AG09319 (cell line): Measurements from ENCODE around the gene ST8SIA2.

Experiments
- DNase-seq: peaks from one replicate; pipeline ENCODE4 v3.0.0-alpha.2; 2010; ENCODE audit warnings: low read depth; ENCODE audit errors: extremely low read depth
- TF ChIP-seq, protein P1 (sequence below): IDR thresholded peaks from 2 replicates; pipeline ENCODE4 v1.5.1; 2011; ENCODE audit warnings: low read depth, mild to moderate bottlenecking, inconsistent platforms, low read length, moderate library complexity

Gene ST8SIA2

DNA sequence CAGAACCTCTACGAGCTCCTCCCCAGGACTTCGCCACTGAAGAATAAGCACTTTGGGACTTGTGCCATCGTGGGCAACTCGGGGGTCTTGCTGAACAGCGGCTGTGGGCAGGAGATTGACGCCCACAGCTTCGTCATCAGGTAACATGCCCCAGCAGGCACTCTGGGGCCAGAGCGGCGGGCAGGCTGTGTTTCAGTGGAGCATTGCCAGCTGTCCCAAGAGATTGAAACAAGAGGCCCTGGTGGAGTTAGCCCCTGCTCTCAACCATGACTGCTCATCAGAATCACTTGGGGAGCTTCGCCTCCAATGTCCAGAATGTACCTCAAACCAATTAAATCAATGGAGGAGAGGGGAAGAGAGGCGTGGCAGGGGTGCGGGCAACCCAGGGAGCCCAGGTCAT is 44.8 kb downstream of the ST8SIA2 start:
- DNase-seq = no peak
- TF ChIP-seq, protein P1, sequence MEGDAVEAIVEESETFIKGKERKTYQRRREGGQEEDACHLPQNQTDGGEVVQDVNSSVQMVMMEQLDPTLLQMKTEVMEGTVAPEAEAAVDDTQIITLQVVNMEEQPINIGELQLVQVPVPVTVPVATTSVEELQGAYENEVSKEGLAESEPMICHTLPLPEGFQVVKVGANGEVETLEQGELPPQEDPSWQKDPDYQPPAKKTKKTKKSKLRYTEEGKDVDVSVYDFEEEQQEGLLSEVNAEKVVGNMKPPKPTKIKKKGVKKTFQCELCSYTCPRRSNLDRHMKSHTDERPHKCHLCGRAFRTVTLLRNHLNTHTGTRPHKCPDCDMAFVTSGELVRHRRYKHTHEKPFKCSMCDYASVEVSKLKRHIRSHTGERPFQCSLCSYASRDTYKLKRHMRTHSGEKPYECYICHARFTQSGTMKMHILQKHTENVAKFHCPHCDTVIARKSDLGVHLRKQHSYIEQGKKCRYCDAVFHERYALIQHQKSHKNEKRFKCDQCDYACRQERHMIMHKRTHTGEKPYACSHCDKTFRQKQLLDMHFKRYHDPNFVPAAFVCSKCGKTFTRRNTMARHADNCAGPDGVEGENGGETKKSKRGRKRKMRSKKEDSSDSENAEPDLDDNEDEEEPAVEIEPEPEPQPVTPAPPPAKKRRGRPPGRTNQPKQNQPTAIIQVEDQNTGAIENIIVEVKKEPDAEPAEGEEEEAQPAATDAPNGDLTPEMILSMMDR = no peak

- TF ChIP-seq, protein P1 = no peak
- DNase-seq = no peak
Observed at GRCh38 chr15:92443381-92443780, 49.7 kb downstream of the ST8SIA2 start.

- no peak for DNase-seq
- TF ChIP-seq, protein P1 = no peak
Observed at GRCh38 chr15:92444631-92445030, 51.0 kb downstream of the ST8SIA2 start.

GRCh38 chr15:92448370-92448769 is 54.7 kb downstream of the ST8SIA2 start:
- TF ChIP-seq, protein P1 = no peak
- no peak for DNase-seq

GRCh38 chr15:92449476-92449875 is 55.8 kb downstream of the ST8SIA2 start:
- no peak for DNase-seq
- TF ChIP-seq, protein P1 = no peak

DNA sequence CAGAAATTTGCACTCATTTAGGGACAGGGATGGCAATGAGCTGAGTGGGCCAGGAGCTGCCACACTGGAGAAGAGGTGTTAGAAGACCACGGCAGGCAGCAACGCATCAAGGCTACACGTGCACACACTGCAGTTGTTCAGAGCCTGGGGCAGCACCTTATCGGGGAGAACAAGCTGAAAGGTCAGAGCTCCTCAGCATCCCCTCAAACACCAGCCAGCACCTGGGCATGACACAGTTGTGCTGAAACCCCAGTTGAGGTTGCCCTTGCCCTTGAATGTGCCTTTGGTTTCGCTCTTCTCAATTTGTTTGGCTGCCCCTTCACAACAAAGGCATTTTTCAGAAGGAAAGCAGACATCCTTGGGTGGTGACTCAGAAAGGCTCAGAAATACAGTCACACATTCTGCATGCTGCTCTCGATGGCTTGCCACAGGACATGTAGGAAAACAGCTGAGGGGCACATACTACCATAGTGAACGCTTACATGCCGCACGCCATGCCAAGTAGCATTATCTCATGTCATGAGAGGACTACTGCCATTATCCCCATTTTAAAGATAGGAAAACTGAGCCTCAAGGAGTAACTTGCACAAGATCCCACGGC is 57.6 kb downstream of the ST8SIA2 start:
- no peak for DNase-seq

DNA sequence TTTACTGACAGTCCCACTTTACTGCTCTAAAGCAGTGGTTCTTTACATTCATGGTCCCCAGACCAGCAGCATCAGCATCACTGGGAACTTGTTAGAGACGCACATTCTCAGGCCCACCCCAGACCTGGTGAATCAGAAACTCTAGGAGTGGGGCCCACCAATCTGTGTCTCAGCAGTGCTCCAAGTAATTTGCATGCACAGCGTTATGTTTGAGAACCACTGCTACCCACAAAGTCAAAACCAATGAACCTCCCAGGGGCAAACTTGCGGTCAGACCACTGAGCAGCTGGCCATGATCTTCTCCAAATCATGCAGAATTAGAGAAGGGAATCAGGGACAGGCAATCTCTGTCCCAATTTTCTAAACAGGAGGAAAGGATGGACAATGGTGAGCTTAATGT is 58.5 kb downstream of the ST8SIA2 start:
- TF ChIP-seq, protein P1 = no peak
- DNase-seq = no peak

More for the DNA sequence above, 57.6 kb downstream of the ST8SIA2 start:
- TF ChIP-seq, protein P1 = no peak
